SK-N-SH (cell line): Measurements from ENCODE around the gene DPEP3. TPM values are rescaled to one million over a fixed set of nuclear protein-coding genes. Genes with fewer than 3 reads are reported as not detected.

Experiments used
- CTCF ChIA-PET: fragments of 300-600, 350-600 bp; formaldehyde crosslinking; extraction: SDS; loops from one replicate; lab custom pipeline; 2021; lab: Yijun Ruan, JAX
- POLR2A ChIA-PET: fragments of 350-600 bp; sonication (Branson Sonifier 250); formaldehyde crosslinking; extraction: SDS; loops from one replicate; lab custom pipeline; 2020; ENCODE audit warnings: antibody characterized with exemption, inconsistent platforms; lab: Yijun Ruan, JAX
- DNase-seq: peaks from one replicate; pipeline ENCODE4 v3.0.0; 2012
- H2AFZ ChIP-seq: fragments of 200-600 bp; sonication (generic); 2 replicates; pipeline ENCODE4 v1.8.1; 2016; ENCODE audit warnings: antibody characterized with exemption, mild to moderate bottlenecking, low read depth
- H3F3A ChIP-seq: fragments of 200-600 bp; sonication (generic); replicated peaks from 2 replicates; pipeline ENCODE3; 2016; ENCODE audit warnings: antibody characterized with exemption, mild to moderate bottlenecking; ENCODE audit not compliant: insufficient read depth
- H3K27ac ChIP-seq, 2 experiments: fragments of 200-500 bp in 1 of 2; fragments of 200-600 bp in 1 of 2; sonication (Bioruptor generic) in 1 of 2; sonication (generic), shearing (Covaris generic) in 1 of 2; 2 replicates each; pipeline versions ENCODE4 v1.5.1 to v1.6.1; 2014 to 2016; ENCODE audit warnings: low read depth in 2 of 2, inconsistent platforms in 1 of 2, low read length in 1 of 2, mild to moderate bottlenecking in 1 of 2, mixed read lengths in 1 of 2
- H3K27me3 ChIP-seq: fragments of 200-600 bp; sonication (generic), shearing (Covaris generic); 2 replicates; pipeline ENCODE4 v1.6.1; 2016; ENCODE audit warnings: mixed run types; ENCODE audit not compliant: insufficient read depth
- H3K36me3 ChIP-seq, 2 experiments: fragments of 200-500 bp in 1 of 2; fragments of 200-600 bp in 1 of 2; sonication (Bioruptor generic) in 1 of 2; sonication (generic) in 1 of 2; replicated peaks in 1 of 2; 2 replicates each; pipeline versions ENCODE3 to v1.5.1; 2014 to 2016; ENCODE audit warnings: low read length in 1 of 2, mild to moderate bottlenecking in 1 of 2; ENCODE audit not compliant: insufficient read depth in 2 of 2, control insufficient read depth in 1 of 2
- H3K4me1 ChIP-seq, 2 experiments: fragments of 200-500 bp in 1 of 2; fragments of 200-600 bp in 1 of 2; sonication (Bioruptor generic) in 1 of 2; sonication (generic), shearing (Covaris generic) in 1 of 2; 2 replicates each; pipeline versions ENCODE4 v1.5.1 to v1.6.1; 2014 to 2016; ENCODE audit warnings: low read depth in 1 of 2, low read length in 1 of 2, mixed run types in 1 of 2; ENCODE audit not compliant: insufficient read depth in 2 of 2, control insufficient read depth in 1 of 2
- H3K4me2 ChIP-seq: fragments of 200-600 bp; sonication (generic), shearing (Covaris generic); 2 replicates; pipeline ENCODE4 v1.6.1; 2017; ENCODE audit warnings: mixed run types
- H3K4me3 ChIP-seq, 2 experiments: fragments of 200-500 bp in 1 of 2; fragments of 200-600 bp in 1 of 2; sonication (Bioruptor generic) in 1 of 2; sonication (generic), shearing (Covaris generic) in 1 of 2; 2 replicates each; pipeline versions ENCODE4 v1.5.1 to v1.8.1; 2014 to 2016; ENCODE audit warnings: low read depth in 2 of 2, inconsistent platforms in 1 of 2, low read length in 1 of 2, mild to moderate bottlenecking in 1 of 2, mixed read lengths in 1 of 2, moderate library complexity in 1 of 2
- H3K79me2 ChIP-seq: fragments of 200-600 bp; sonication (generic); 2 replicates; pipeline ENCODE4 v1.8.1; 2017; ENCODE audit warnings: mild to moderate bottlenecking; ENCODE audit not compliant: insufficient read depth
- H3K9ac ChIP-seq: fragments of 200-600 bp; sonication (generic); 2 replicates; pipeline ENCODE4 v1.6.1; 2017; ENCODE audit warnings: mixed run types
- H3K9me2 ChIP-seq: fragments of 200-600 bp; sonication (generic); 2 replicates; pipeline ENCODE4 v1.6.1; 2017; ENCODE audit warnings: mixed run types
- H3K9me3 ChIP-seq: fragments of 200-600 bp; sonication (generic); 2 replicates; pipeline ENCODE4 v1.6.1; 2017; ENCODE audit warnings: mixed run types, mild to moderate bottlenecking, moderate library complexity
- H4K20me1 ChIP-seq: fragments of 200-600 bp; sonication (generic); 2 replicates; pipeline ENCODE4 v1.6.1; 2017; ENCODE audit warnings: mild to moderate bottlenecking, mixed run types; ENCODE audit not compliant: insufficient read depth
- CHD2 ChIP-seq: fragments of 150-350 bp; IDR thresholded peaks from 2 replicates; pipeline ENCODE4 v1.6.1; 2018; ENCODE audit warnings: low read length; ENCODE audit not compliant: partially characterized antibody
- ELF1 ChIP-seq: IDR thresholded peaks from 2 replicates; pipeline ENCODE4 v1.4.0; 2012
- EZH2phosphoT487 ChIP-seq: fragments of 200-600 bp; sonication (generic); IDR thresholded peaks from 2 replicates; pipeline ENCODE4 v1.6.1; 2017; ENCODE audit warnings: low read depth, mixed run types, mild to moderate bottlenecking, antibody characterized with exemption, moderate library complexity, borderline replicate concordance
- MEF2A ChIP-seq: IDR thresholded peaks from 2 replicates; pipeline ENCODE4 v1.4.0; 2012; ENCODE audit warnings: low read depth, borderline replicate concordance
- POLR2AphosphoS5 ChIP-seq: IDR thresholded peaks from 2 replicates; pipeline ENCODE4 v1.6.1; 2012; ENCODE audit warnings: low read depth, low read length
- RCOR1 ChIP-seq: fragments of 150-350 bp; IDR thresholded peaks from 2 replicates; pipeline ENCODE4 v1.6.1; 2017; ENCODE audit warnings: antibody characterized with exemption, low read length
- SIN3A ChIP-seq: IDR thresholded peaks from 2 replicates; pipeline ENCODE4 v1.6.1; 2012; ENCODE audit warnings: low read depth, mild to moderate bottlenecking, low read length, moderate library complexity, borderline replicate concordance
- SMC3 ChIP-seq: IDR thresholded peaks from 2 replicates; pipeline ENCODE4 v1.6.1; 2012; ENCODE audit warnings: low read depth, low read length, improper control_type of control experiment
- TAF1 ChIP-seq: IDR thresholded peaks from 2 replicates; pipeline ENCODE4 v1.6.1; 2012; ENCODE audit warnings: low read depth, mild to moderate bottlenecking, low read length, moderate library complexity, borderline replicate concordance
- TCF12 ChIP-seq: IDR thresholded peaks from 2 replicates; pipeline ENCODE4 v1.4.0; 2012
- WGBS: methylation state at CpG from one replicate; pipeline ENCODE4 v1.1.6; 2017; ENCODE audit warnings: low lambda C conversion rate; 5-methylcytosine and 5-hydroxymethylcytosine counted together
- polyA plus RNA-seq, 3 experiments: library from polyadenylated mRNA; depleted of rRNA; stranded (reverse); fragments of >200 nt; gene quantifications; 2 replicates each; pipeline ENCODE4 v1.2.3, GENCODE V29; 2012
- TF ChIP-seq, protein P1 (sequence below): IDR thresholded peaks from 2 replicates; pipeline ENCODE4 v1.6.1; 2012; ENCODE audit warnings: mild to moderate bottlenecking, low read depth, low read length, moderate library complexity

The DPEP3 gene
- polyA plus RNA-seq, 1 of the 3 experiments (the other 2 are of a cell fraction): not detected

DNA sequence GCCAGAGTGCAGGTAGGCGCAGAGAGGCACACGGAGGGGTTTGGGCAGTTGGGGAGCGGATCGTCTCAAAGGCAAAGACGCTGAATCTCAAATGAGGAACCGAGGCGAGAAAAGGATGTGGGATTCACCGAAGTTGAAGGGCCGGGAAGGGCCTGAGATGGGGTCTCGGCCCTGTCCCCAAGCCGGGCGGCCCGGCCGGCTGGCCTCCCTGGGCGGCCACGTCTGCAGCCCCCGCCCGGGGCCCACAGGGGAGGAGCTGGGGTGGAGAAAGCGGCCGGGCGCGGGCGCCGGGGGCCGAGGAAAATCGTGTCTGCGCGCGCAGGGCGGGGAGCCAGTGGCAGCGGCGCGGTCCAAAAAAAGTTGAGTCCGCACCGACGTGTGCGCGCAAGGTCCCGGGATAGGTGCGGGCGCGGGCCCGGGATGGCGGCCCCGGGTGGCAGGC, 12.3 kb downstream of the DPEP3 start:
- peak; percentile 82 for DNase-seq
- Histone ChIP-seq H2AFZ (peak overlapping the region; percentile 83; the same call in 1 of the 2 replicates), H3K9me2 (no peaks in the 10 kb centered on the region), H3K4me1 (peaks cover 15 to 32% of the 10 kb centered on the region in 2 experiments; a peak in 3 of 4 replicates), H4K20me1 (peaks cover 39% of the 10 kb centered on the region), H3K27me3 (no peaks in the 10 kb centered on the region)
- TF ChIP-seq SMC3 (no peak), RCOR1 (no peak), MEF2A (no peak), SIN3A (peak; percentile 22; the same call in 1 of the 2 replicates), TCF12 (no peak), ELF1 (no peak), TAF1 (peak; percentile 22; the same call in 1 of the 2 replicates)
- TF ChIP-seq, protein P1, sequence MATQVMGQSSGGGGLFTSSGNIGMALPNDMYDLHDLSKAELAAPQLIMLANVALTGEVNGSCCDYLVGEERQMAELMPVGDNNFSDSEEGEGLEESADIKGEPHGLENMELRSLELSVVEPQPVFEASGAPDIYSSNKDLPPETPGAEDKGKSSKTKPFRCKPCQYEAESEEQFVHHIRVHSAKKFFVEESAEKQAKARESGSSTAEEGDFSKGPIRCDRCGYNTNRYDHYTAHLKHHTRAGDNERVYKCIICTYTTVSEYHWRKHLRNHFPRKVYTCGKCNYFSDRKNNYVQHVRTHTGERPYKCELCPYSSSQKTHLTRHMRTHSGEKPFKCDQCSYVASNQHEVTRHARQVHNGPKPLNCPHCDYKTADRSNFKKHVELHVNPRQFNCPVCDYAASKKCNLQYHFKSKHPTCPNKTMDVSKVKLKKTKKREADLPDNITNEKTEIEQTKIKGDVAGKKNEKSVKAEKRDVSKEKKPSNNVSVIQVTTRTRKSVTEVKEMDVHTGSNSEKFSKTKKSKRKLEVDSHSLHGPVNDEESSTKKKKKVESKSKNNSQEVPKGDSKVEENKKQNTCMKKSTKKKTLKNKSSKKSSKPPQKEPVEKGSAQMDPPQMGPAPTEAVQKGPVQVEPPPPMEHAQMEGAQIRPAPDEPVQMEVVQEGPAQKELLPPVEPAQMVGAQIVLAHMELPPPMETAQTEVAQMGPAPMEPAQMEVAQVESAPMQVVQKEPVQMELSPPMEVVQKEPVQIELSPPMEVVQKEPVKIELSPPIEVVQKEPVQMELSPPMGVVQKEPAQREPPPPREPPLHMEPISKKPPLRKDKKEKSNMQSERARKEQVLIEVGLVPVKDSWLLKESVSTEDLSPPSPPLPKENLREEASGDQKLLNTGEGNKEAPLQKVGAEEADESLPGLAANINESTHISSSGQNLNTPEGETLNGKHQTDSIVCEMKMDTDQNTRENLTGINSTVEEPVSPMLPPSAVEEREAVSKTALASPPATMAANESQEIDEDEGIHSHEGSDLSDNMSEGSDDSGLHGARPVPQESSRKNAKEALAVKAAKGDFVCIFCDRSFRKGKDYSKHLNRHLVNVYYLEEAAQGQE: no peak
- TF ChIP-seq, all 33 proteins: peak for 2
- ChIA-PET POLR2A (no interaction called here), CTCF (interaction anchor here (0.6 to 1.0 kb wide), 3 partner anchors 151 to 406 kb away, joined by 3 read pairs; partner anchors contain the start of gene CTCF)
- Histone ChIP-seq H3K4me2 (peak overlapping the region; percentile 96), H3K9me3 (no peaks in the 10 kb centered on the region), H3K36me3 (peaks cover 14 to 18% of the 10 kb centered on the region in 2 experiments), H3K27ac (peak overlapping the region; percentile 61 to 73), H3K4me3 (peak overlapping the region; percentile 73 to 79), H3K79me2 (peaks cover 54% of the 10 kb centered on the region), H3F3A (peaks cover 4% of the 10 kb centered on the region), H3K9ac (peak overlapping the region; percentile 96)
- WGBS: 7% methylated on average over 28 of the region's 45 CpGs

DNA sequence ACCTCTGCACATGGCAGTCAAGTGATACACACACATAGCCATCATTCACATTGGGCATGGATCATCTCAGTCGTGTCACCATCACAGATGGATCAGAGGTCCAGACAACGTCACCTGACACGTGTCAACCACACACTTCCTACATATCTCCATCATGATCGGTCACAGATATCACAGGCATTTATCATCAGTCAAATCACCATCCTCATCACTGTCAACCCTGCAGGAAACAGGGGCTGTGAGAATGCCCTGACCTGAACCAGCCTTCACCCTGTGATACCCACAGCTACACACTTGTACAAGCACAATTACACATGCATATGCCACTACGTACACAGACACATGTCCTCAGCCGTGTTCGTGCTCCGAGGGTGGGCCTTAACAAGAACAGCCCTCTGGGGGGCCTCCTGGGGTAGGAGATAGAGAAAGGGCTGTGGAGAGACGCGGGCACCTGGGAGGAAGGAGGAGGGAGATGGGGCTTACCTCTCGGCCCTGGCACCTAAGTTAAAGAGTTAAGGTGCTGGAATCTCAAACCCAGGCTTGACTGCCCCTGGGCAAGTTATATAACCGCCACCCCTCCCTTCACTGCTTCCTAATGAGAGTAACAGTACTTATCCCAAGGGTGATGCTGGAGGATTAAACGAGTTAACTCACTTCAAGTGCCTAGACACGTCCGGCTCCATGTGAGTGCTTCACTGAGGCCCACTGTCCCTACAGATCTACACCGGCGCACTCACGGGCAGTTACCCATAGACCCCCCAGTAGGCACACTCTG, 12.9 kb downstream of the DPEP3 start:
- Histone ChIP-seq H3K9me3 (no peaks in the 10 kb centered on the region), H3K4me1 (peaks cover 15 to 32% of the 10 kb centered on the region in 2 experiments; a peak in 3 of 4 replicates), H3K4me3 (peak overlapping the region; percentile 73 to 79), H3F3A (peaks cover 4% of the 10 kb centered on the region), H3K4me2 (peak overlapping the region; percentile 96), H3K27ac (peak overlapping the region; percentile 34 to 73), H3K9ac (peak overlapping the region; percentile 96), H3K27me3 (no peaks in the 10 kb centered on the region), H2AFZ (no peak overlapping the region), H4K20me1 (peaks cover 44% of the 10 kb centered on the region), H3K79me2 (peaks cover 60% of the 10 kb centered on the region), H3K36me3 (peaks cover 20 to 21% of the 10 kb centered on the region in 2 experiments), H3K9me2 (no peaks in the 10 kb centered on the region)
- TF ChIP-seq RCOR1: no peak
- no peak for TF ChIP-seq EZH2phosphoT487
- no peak for TF ChIP-seq CHD2
- no peak for TF ChIP-seq POLR2AphosphoS5
- TF ChIP-seq SMC3: no peak
- no peak for TF ChIP-seq SIN3A
- no peak for TF ChIP-seq ELF1
- CTCF ChIA-PET: interaction anchor here (0.6 to 1.0 kb wide), 3 partner anchors 151 to 405 kb away, joined by 3 read pairs; partner anchors contain the start of gene CTCF
- WGBS: 53% methylated on average over 15 of the region's 18 CpGs
- POLR2A ChIA-PET: interaction anchor here (1.2 kb wide), 1 partner anchor 28 kb away, joined by 6 read pairs; no protein-coding TSS in a partner anchor
- DNase-seq: no peak
